Liver (tissue), 9 donors: ENCODE data around the gene HIVEP2. TPM values are rescaled to one million over a fixed set of nuclear protein-coding genes. Genes with fewer than 3 reads are reported as not detected.
A peak's percentile ranks its signal among the peaks of the same experiment; 100 is the strongest.

Experiments used
- DNase-seq: peaks from one replicate; pipeline ENCODE4 v3.0.0-alpha.2; 2017; ENCODE audit warnings: low spot score
- H3K27ac ChIP-seq, 2 donors: one replicate each; pipeline ENCODE4 v1.7.0; 2013; ENCODE audit warnings: inconsistent platforms in 2 of 2, low read length in 2 of 2, control low read depth in 1 of 2, low read depth in 1 of 2, mild to moderate bottlenecking in 1 of 2
- H3K27me3 ChIP-seq, 4 donors: one replicate each; pipeline versions ENCODE4 v1.6.1 to v1.7.0; 2013; ENCODE audit warnings: low read length in 3 of 4, inconsistent platforms in 1 of 4, mild to moderate bottlenecking in 1 of 4, moderate library complexity in 1 of 4; ENCODE audit not compliant: control insufficient read depth in 4 of 4, insufficient read depth in 4 of 4
- H3K36me3 ChIP-seq, 4 donors: one replicate each; pipeline versions ENCODE4 v1.6.1 to v1.7.0; 2013; ENCODE audit warnings: low read length in 3 of 4, mild to moderate bottlenecking in 3 of 4, low read depth in 1 of 4, moderate library complexity in 1 of 4; ENCODE audit not compliant: control insufficient read depth in 4 of 4, insufficient read depth in 3 of 4
- H3K4me1 ChIP-seq, 4 donors: one replicate each; pipeline versions ENCODE4 v1.6.1 to v1.7.0; 2013; ENCODE audit warnings: low read length in 3 of 4, mild to moderate bottlenecking in 3 of 4, moderate library complexity in 1 of 4; ENCODE audit not compliant: control insufficient read depth in 4 of 4, insufficient read depth in 4 of 4
- H3K4me3 ChIP-seq, 3 donors: one replicate each; pipeline versions ENCODE4 v1.6.1 to v1.7.0; 2013; ENCODE audit warnings: low read length in 3 of 3, control low read depth in 1 of 3, low read depth in 1 of 3, mild to moderate bottlenecking in 1 of 3
- H3K9ac ChIP-seq, 2 donors: one replicate each; pipeline ENCODE4 v1.7.0; 2013; ENCODE audit warnings: low read length in 2 of 2, mild to moderate bottlenecking in 2 of 2, moderate library complexity in 2 of 2, control low read depth in 1 of 2, low read depth in 1 of 2
- H3K9me3 ChIP-seq, 4 donors: one replicate each; pipeline versions ENCODE4 v1.6.1 to v1.7.0; 2013; ENCODE audit warnings: low read length in 3 of 4; ENCODE audit not compliant: control insufficient read depth in 4 of 4
- ATF3 ChIP-seq: IDR thresholded peaks from 2 replicates; pipeline ENCODE4 v1.6.1; 2016; ENCODE audit warnings: antibody characterized with exemption
- CTCF ChIP-seq: fragments of 150-350 bp; IDR thresholded peaks from 2 replicates; pipeline ENCODE4 v1.5.1; 2017; ENCODE audit warnings: improper control_type of control experiment, low read depth, low read length; ENCODE audit not compliant: missing input control
- EGR1 ChIP-seq, 2 donors: IDR thresholded peaks; 2 replicates each; pipeline ENCODE4 v1.6.1; 2016 to 2018; ENCODE audit warnings: antibody characterized with exemption in 2 of 2, low read depth in 2 of 2
- FOXA1 ChIP-seq: IDR thresholded peaks from 2 replicates; pipeline ENCODE4 v1.6.1; 2016; ENCODE audit warnings: antibody characterized with exemption
- FOXA2 ChIP-seq: IDR thresholded peaks from 2 replicates; pipeline ENCODE4 v1.6.1; 2016; ENCODE audit warnings: antibody characterized with exemption
- GABPA ChIP-seq, 2 donors: IDR thresholded peaks in 1 of 2; conservative IDR thresholded peaks in 1 of 2; 2 replicates each; pipeline ENCODE4 v1.6.1; 2016; ENCODE audit warnings: antibody characterized with exemption in 2 of 2, mild to moderate bottlenecking in 1 of 2, moderate library complexity in 1 of 2
- HNF4A ChIP-seq, 2 donors: conservative IDR thresholded peaks; 2 replicates each; pipeline ENCODE4 v1.6.1; 2016; ENCODE audit warnings: antibody characterized with exemption in 2 of 2, mild to moderate bottlenecking in 2 of 2
- HNF4G ChIP-seq: IDR thresholded peaks from 2 replicates; pipeline ENCODE4 v1.6.1; 2016; ENCODE audit warnings: antibody characterized with exemption
- JUND ChIP-seq, 2 donors: IDR thresholded peaks; 2 replicates each; pipeline ENCODE4 v1.6.1; 2016; ENCODE audit warnings: antibody characterized with exemption in 2 of 2
- MAX ChIP-seq: IDR thresholded peaks from 2 replicates; pipeline ENCODE4 v1.6.1; 2016; ENCODE audit warnings: antibody characterized with exemption
- NR2F2 ChIP-seq: IDR thresholded peaks from 2 replicates; pipeline ENCODE4 v1.6.1; 2016; ENCODE audit warnings: antibody characterized with exemption
- RAD21 ChIP-seq, 2 donors: IDR thresholded peaks; 2 replicates each; pipeline ENCODE4 v1.6.1; 2016; ENCODE audit warnings: antibody characterized with exemption in 2 of 2, mild to moderate bottlenecking in 2 of 2
- REST ChIP-seq: IDR thresholded peaks from 2 replicates; pipeline ENCODE4 v1.6.1; 2016; ENCODE audit warnings: antibody characterized with exemption, mild to moderate bottlenecking
- RXRA ChIP-seq, 2 donors: IDR thresholded peaks; 2 replicates each; pipeline ENCODE4 v1.6.1; 2017 to 2018; ENCODE audit warnings: antibody characterized with exemption in 2 of 2, mild to moderate bottlenecking in 1 of 2
- SP1 ChIP-seq: IDR thresholded peaks from 2 replicates; pipeline ENCODE4 v1.6.1; 2018; ENCODE audit warnings: antibody characterized with exemption, mild to moderate bottlenecking
- YY1 ChIP-seq: IDR thresholded peaks from 2 replicates; pipeline ENCODE4 v1.6.1; 2016; ENCODE audit warnings: antibody characterized with exemption, mild to moderate bottlenecking
- WGBS: extraction: QIAGEN DNeasy Blood & Tissue Kit; methylation state at CpG from one replicate; pipeline ENCODE4 v1.1.7; 2013; 5-methylcytosine and 5-hydroxymethylcytosine counted together
- polyA plus RNA-seq, 2 donors: library from polyadenylated mRNA; stranded (reverse) in 1 of 2; unstranded in 1 of 2; fragments of 200-250 nt in 1 of 2; fragments of >200 nt in 1 of 2; fragmentation: Nextera tagmentation in 1 of 2; extraction: Ambion mirVana in 1 of 2; gene quantifications; one replicate each; pipeline versions ENCODE4 v1.2.1 to v1.2.3, GENCODE V29; 2013 to 2015
- total RNA-seq, 2 donors: library from RNA; depleted of rRNA; stranded (reverse); fragments of >200 nt; gene quantifications; one replicate each; pipeline ENCODE4 v1.2.3, GENCODE V29; 2014
- donor health status: healthy.
- donor health status: healthy.
- donor health status: healthy.
- donor health status: healthy.
- donor health status: healthy.

The HIVEP2 gene
- total and polyA plus RNA-seq, 4 donors: 0.82 to 6.6 (median 1.3) TPM

- WGBS: 82% methylated on average over 3 of the region's 3 CpGs
- no peak overlapping the region for H3K9ac ChIP-seq
- H3K27ac ChIP-seq: no peak overlapping the region
- DNase-seq: no peak
- no peaks in the 10 kb centered on the region for H3K4me1 ChIP-seq
- no peaks in the 10 kb centered on the region for H3K9me3 ChIP-seq
- no peaks in the 10 kb centered on the region for H3K36me3 ChIP-seq
- H3K4me3 ChIP-seq: no peak overlapping the region
- no peaks in the 10 kb centered on the region for H3K27me3 ChIP-seq
- TF ChIP-seq CTCF (no peak), REST (no peak)
Observed at GRCh38 chr6:142705054-142705453, 239.9 kb downstream of the HIVEP2 start.

GRCh38 chr6:142702501-142703460, 242.2 kb downstream of the HIVEP2 start:
- H3K4me1 ChIP-seq: no peaks in the 10 kb centered on the region
- DNase-seq: no peak
- H3K9ac ChIP-seq: no peak overlapping the region
- H3K27me3 ChIP-seq: no peaks in the 10 kb centered on the region
- peak overlapping the region; percentile 34 to 43 for H3K27ac ChIP-seq
- no peak overlapping the region for H3K4me3 ChIP-seq
- no peaks in the 10 kb centered on the region for H3K36me3 ChIP-seq
- TF ChIP-seq FOXA2: no peak
- no peak for TF ChIP-seq EGR1 (IDR thresholded peaks at IDR 0.05; ENCODE audit: low read depth in 2 of 2)
- TF ChIP-seq NR2F2: peak; percentile 77
- no peak for TF ChIP-seq REST
- TF ChIP-seq YY1: peak; percentile 20
- no peak for TF ChIP-seq FOXA1
- no peak for TF ChIP-seq HNF4G
- TF ChIP-seq ATF3: no peak
- TF ChIP-seq HNF4A (conservative IDR thresholded peaks at IDR 0.05): no peak
- peak; percentile 25 for TF ChIP-seq SP1
- peak; percentile 34 for TF ChIP-seq MAX
- no peak for TF ChIP-seq GABPA (IDR thresholded peaks at IDR 0.05 in 1 of 2, conservative IDR thresholded peaks at IDR 0.05 in 1 of 2)
- TF ChIP-seq RAD21 (IDR thresholded peaks at IDR 0.05): peak; percentile 30 to 53
- TF ChIP-seq JUND (IDR thresholded peaks at IDR 0.05): no peak
- peak in 1 of 2 donors; percentile 62 for TF ChIP-seq RXRA (IDR thresholded peaks at IDR 0.05)
- H3K9me3 ChIP-seq: no peaks in the 10 kb centered on the region
- 64% methylated on average over 12 of the region's 12 CpGs for WGBS
